HG02759 (cell line): ENCODE results near the gene CRMP1.
"Not testable (repeated sequence)": the region's sequence is repeated elsewhere in the genome, so short reads cannot be mapped to it uniquely, and the experiment has no call there.

Experiments
- ATAC-seq: cut with Tn5 transposase; IDR thresholded peaks from one replicate; pipeline ENCODE4 v1.9.1; 2021; ENCODE audit warnings: mild to moderate bottlenecking, moderate library complexity; ENCODE audit not compliant: unreplicated experiment

The CRMP1 gene

DNA sequence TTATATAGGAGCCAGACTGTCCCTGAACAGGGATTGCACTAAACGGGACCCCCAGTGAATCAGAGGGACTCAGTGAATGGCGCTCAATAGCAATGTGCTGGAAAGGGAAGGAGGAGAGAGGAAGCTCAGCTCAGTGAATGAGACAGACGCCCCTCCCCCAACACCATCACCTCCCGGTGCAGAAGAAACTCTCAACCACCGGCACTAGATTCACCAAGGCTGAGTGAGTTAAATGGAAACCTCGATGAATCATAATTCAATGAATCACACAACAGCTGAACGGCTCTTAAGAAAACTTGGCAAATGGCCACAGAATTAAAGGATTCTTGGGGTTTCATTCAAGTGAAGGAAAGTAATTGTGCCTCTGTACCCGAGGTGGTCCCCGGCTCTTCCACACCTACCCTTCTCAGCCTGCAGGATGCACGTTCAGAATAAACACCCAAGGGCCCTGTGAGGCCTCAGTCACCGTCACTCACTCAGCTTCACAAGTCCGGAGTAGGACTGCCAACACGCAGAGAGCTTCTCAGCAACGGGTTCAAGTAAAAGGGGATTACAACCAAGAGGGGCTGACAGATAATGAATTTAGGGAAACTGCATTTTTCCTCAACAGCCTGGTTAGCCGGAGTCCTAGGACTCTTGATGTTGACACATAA is 29.3 kb downstream of the CRMP1 start:
- ATAC-seq, result no peak

DNA sequence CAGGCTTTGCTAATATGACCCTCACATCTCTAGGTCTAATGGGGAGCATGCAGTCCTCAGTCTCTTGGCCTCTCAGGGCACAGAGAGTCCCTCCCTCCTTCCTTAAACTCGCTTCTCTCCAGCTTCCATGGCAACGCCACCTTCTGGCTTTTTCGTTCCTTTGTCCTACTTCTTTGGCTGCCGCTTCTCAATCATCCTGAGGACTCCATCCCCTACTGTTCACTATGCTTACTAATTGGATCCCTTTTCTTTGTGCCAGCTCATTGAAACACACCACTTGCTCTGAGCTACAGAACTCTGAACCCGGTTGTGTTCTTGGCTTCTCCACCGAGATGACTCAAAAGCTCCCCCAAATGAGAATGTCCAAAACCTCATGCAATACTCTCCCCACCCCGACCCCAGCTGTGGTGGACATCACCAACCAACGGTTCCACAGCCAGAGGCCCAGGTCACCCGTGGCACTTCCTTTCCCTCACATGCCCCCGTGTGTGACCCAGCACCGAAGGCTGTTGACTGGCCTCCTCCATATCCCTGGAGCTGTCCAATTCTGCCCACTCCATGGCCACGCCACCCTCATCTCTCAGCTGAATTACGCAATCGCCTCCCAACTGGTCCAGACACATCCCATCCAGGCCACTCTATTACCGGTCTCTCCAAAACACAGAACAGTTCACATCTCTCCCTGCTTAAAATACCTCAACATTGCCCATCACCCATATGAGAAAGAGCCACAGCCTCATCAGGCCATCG is 34.7 kb downstream of the CRMP1 start:
- ATAC-seq, result no peak

DNA sequence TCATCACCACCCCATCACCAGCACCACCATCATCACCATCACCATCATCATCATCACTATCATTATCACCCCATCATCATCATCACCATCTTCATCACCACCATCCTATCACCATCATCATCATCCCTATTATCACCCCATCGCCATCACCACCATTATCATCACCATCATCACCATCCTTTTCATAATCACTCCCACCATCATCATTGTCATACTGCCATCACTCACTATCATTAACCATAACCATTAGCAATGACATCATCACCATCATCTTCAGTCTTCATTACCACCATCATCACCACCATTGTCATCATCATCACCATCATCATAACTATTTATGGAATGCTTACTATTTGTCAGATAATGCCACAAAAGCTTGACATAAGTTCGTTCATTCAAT is 35.7 kb downstream of the CRMP1 start:
- ATAC-seq, result no peak

DNA sequence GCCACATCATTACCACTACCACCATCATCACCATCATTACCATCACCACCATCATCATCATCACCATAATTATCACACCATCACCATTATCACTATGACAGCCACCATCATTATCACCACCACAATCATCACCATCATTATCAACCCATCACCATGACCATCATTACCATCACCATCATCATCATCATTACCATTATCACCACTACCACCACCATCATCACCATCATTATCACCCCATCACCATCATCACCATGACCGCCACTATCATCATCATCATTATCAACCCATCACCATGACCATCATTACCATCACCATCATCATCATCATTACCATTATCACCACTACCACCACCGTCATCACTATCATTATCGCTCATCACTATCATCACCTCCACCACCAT is 36.5 kb downstream of the CRMP1 start:
- ATAC-seq, result not testable (repeated sequence)

DNA sequence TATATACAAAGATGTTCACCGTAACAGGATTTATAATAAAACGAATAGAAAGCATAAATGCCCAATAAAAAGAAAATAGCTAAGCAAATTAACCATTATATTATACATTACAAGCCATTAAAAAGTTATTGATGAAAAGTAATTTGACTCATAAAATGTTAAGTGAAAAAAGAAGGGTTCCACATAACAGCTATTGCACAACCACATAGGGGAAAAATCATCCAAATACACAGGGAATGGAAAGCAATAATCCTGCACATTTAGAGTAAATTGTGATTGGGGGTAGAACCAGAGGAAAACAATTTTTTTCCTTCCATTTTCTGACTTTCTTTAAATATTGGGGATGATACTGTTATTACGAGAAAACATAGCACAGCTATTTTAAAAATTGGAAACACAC is 38.0 kb downstream of the CRMP1 start:
- ATAC-seq, result no peak

DNA sequence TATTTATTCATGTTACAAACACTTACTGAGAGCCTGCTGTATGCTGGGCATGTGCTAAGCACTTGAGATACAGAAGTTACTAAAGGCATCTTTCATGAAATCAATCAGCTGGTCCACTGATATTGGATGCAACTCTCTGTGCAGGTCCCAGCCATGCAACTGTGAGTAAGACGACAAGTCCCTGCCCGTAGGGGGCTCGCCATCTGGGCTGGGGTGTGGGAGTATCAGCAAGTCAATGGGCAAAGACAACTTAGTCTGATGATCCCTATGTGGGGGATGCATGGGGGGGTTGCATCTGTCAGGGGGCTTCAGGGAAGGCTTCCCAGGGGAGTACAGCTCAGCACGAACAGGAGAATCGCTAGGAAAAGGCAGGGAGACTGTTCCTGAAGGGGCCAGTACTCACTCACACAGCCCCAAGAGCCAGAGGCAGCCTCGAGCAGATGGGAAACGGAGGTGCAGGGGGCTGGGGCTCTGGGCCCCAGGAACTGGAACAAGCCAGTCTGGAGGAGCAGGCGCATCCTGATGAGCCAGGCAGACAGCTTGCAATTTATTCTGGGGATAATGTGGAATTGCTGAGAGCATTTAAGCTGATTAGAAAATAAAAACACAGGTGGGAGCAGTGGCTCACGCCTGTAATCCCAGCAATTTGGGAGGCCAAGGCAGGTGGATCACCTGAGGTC is 40.2 kb downstream of the CRMP1 start:
- no peak for ATAC-seq

DNA sequence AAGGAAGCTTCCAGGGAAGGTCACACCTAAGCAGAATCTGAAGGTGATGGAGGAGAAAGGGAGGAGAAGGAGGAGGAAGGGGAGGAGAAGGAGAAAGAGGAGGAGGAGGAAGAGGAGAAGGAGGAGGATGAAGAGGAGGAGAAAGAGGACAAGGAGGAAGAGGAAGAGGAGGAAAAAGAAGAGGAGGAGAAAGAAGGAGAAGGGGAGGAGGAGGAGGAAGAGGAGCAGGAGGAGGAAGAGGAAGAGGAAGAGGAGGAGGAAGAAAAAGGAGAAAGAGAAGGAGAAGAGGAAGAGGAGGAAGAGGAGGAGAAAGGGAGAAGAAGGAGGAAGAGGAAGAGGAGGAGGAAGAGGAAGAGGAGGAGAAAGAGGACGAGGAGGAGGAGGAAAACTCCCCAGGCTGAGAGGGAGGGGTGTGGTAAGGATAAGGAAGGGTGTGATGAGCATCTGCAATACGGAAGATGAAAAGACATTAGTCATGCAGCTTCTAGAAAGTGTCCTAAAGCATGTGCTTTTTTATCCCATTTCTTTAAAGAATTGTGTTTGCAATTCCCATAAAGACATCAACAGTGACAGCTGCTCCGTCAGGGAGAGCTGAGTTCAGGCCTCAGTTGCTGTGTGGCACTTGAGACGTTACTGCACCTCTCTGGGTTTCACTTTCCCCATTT is 41.1 kb downstream of the CRMP1 start:
- no peak for ATAC-seq

DNA sequence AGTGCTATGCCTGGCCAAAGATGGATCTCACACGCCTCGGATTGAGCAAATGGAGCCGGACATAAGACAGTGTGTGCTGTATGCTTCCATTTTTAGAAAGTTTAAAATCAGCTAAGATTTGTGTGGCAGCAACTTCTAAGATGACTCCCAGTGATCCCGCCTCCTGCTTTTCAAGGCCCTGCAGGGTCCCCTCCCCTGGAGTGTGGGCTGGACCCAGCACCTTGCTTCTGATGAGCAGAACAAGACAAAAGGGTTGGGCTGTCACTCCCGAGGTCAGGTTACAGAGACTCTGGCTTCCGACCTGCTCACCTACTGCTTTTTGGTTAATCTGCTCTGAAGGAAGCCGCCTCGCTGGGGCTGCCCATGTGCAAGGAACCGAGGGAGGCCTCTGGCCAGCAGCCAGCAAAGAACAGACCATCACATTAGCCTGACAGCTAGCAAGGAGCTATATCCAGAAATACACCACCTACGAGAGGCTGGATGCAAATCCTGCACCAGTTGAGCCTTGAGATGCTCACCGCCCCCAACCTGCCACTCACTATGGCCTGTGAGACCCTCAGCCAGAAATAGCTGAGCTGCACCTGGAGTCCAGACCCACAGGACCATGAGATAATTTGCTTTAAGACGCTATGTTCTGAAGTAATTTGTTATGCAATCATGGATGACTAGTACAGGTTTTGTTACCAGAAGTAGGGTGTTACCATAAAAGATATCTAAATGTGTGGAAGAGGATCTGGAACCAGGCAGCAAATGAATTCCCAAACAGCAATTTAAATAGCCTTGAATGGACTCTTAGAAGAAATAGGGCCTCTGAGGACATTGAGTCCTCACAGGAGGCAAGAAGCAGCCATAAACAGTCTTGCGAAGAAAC is 47.6 kb downstream of the CRMP1 start:
- no peak for ATAC-seq

DNA sequence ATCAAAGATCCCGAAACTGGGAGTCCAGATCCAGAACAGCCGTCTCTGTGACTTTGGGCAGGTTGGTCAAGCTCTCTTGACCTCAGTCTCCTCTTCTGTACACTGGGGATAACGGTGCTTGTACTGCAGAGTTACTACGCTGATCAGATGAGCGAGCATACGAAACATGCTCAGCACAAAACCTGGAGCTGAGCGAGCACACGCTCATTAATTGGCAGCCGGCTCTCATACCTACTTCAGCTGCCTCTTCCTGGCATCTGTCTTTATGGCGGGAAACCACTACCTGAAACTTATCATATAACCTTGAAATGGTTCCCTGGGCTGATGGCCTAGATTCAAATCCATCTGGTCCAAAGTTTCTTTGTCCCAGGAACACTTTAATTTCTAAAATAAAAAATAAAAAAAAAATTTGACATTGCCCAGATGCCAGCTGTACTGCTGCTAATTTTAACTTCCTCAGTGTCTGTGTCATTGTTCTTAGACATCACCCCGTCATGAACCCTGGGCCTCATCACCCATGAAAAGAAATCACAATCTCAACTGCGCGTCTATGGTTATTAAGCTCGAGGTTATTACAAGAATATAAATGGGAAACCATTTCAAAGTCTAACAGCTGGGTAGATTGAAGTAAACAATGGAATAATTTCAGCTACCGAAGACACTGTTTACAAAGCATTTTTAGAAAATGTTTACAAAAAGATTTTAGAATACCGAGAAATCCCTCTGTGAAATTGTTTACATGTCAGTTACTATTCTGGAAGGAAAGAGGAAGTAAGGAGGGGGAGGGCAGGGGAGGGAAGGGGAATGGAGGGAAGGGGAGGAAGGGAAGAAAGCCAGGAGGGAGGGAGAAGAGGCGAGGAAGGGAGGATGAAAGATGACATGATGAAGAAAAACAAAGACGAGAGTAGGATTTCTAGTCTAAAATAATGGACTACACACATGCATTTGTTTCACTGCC is 49.0 kb downstream of the CRMP1 start:
- ATAC-seq, result no peak

DNA sequence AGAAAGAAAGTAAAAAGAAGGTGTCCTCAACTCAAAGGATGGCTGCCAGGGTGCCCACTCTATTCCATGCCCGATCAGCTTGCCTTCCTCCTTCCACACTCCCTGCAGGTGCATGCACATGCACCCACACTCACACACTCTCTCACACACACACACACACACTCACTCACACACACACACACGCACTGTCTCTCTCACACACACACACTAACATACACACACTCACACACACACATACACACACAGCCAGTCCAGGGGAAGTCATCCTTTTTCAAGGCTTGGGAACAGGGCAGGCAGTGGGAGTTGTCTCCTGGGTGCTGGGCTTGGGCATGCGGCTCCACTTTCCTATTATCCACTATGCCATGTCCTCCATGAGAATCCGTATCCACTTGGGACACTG is 50.4 kb downstream of the CRMP1 start:
- no peak for ATAC-seq

DNA sequence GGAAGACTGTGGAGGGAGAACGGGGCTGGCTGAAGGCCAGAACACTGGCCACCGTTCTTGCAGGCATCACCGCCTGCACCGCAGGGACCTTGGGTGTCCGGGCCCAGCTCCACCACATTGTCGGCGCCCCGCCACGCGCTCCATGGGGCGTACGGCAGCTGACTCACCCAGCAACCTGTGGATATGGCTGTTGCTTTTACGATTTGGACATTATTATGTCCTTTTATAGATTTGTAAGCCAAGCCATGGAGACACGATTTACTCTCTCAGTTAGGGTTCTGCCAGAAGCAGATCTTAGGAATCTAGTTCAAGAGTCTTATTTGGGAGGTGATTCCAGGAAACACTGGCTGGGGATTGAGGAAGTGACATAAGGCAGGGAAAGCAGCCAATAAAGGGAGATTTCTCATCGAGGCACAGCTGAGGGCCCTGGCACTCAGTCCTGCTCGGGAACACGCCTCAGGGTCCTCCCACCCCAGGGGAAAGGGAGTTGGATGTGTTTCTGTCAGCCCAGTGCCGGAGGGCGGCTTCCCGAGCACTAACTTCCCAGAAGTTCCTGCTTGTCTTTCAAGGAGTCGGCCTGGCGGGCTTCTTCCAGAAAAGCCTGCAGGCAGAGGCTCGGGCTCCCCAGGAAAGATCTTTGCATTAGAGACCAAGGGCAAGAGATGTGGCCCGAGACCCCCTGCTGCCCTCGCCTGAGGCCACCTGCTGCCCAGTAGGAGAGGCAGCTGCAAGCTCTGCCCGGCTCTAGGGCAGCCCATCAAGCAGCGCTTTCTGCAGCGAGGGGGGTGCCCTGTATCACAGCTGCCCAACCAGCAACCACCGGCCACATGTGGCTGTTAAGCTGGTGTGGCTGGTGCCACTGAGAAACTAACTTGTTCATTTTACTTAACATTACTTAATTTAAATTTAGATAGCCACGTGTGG is 52.9 kb downstream of the CRMP1 start:
- no peak for ATAC-seq

DNA sequence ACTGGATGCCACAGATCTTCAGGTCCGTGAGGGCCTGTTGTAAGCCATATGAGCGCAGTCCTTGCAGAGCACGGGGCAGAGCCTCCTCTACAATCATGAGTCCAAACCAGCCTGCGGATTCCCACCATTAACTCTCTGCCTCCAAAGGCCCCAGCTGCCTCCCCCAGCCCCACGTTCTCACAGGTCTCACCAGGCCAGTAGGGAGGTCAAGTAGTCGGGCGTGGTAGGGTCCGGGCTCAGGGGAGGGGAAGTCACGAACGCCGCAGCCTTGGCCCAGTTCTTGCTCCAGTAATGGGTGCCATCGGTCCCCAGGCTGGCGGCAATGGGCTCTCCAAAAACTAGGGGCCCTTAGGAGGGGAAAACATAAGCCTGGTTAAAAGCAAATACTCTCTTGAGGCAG is 53.6 kb downstream of the CRMP1 start:
- no peak for ATAC-seq

DNA sequence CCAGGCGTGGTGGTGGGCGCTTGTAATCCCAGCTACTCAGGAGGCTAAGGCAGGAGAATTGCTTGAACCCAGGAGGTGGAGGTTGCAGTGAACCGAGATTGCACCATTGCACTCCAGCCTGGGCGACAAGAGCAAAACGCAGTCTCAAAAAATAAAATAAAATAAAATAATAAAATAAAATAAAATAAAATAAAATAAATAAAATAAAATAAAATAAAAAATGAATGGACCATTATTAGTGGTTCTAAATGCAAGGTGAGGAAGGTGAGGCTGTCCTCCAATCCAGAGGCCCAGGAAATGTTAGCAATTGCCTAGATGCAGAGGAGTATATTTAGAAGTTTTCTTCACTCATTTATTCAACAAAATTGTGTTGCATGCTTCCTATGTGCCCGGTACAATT is 55.4 kb downstream of the CRMP1 start:
- ATAC-seq, result not testable (repeated sequence)

DNA sequence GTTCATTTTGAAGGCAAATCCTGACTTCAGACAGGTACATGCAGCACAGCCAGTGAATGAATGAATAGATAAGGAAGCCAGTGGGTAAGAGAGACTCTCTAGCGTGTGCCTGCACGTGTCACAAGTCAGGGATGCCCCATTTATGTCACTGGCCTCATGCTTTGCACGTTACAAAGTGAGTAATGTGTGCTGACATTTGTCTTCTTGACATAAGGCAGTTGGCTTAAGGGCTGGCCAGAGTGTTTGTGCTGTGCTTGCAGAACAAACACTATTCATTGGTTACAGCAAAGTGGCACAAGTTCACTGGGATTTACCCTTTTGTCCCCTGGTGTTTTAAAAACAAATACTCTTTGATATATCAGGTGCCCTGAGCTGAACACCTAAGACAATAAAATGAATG is 55.9 kb downstream of the CRMP1 start:
- no peak for ATAC-seq

DNA sequence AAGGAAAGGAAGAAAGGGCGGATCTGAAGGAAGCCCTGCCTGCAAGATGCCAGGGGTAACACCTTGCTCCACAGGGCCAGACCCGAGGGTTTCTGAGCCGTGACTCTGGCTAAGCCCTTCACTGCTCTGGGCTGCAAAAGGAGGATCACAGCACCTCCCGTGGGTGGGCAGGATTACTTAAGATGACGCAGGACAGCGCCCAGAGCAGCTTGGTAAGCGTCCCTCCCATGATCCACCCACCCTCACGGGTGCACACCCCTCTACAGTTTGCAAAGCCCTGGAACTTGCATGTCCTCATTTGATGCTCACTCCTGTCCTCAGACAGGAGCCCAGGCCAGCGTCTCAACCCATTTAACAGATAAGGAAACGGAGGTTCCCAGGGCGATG is 64.9 kb downstream of the CRMP1 start:
- ATAC-seq, result no peak

DNA sequence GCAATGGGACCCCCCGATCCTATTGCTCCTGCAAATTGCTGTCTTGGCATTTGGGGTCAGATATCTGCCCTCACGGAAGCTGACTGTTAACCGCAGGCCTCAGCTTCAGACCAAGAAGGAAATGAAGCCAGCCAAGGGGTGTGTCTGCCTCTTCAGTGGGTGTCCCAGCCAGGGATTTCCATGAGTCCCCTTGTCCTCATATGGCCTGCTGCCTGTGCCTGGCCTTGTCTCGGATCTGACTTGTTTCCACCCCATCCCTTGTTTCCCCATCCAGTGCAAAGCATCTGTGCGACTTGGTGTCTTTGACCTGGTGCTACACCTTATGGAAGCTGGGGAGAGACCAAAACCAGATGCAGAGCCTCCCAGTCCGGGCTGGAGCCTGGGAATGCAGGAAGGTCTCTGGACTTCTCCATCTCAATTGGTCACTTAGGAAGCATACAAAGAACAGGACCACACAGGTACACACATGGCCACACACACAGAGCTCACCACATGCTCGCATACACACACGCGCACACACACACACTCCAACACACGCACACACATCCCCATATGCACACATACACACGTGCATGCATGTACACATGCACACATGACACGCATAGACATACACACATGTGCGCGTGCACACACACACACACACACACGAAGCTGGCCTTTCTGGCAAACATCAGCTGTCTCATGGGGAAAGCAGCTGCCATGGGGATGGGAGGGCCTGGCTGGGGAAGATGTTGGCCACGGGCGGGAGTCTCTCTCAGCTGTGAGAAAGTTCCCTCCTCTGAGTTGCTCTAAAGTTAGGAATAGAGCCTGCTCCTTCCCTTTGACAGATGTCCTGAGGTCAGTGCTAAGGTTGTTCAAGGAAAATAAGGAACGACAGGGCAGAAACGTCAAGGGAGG is 65.5 kb downstream of the CRMP1 start:
- no peak for ATAC-seq

DNA sequence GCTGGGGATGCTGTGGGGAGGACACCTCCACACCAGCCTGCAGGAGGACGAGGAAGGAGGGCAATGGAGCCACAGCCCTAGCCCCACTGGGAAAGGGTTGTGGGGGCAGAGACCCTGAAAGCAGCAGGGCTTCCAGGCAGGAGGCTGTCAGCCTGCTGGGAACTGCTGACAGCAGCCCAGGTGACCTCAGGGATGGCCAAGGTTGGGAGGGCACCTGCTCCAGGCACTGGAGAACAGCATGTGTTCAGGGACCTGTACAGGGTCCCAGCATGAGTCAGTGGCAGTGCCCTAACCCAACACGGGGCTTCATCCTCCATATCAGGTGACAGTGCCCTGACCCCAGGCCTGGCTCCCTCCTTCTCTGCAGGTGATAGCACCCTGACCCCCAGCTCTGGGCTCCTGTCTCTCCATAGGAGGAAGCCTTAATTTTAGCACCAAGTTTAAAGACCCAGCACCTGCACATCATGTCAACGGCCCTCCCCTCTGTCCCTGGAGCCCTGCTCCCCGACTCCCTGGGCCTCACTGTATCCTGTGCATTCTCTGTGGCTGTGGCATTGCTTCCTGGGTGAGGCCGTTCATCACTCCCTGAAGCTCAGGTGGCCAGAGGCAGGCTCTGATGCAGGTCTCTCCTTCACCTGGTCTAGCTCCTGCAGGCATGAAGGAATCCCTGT is 66.3 kb downstream of the CRMP1 start:
- ATAC-seq, result no peak
